ENCODE data around the gene FYN.
"Not testable (repeated sequence)": the region's sequence is repeated elsewhere in the genome, so short reads cannot be mapped to it uniquely, and the experiment has no call there.

Gene FYN

GRCh38 chr6:111837641-111838500 is 35.4 kb downstream of the FYN start:
- H3K4me3 ChIP-seq (ENCODE audit: low read depth, low read length) = no peak overlapping the region
- no peak for DNase-seq (ENCODE audit: low read depth)

DNA sequence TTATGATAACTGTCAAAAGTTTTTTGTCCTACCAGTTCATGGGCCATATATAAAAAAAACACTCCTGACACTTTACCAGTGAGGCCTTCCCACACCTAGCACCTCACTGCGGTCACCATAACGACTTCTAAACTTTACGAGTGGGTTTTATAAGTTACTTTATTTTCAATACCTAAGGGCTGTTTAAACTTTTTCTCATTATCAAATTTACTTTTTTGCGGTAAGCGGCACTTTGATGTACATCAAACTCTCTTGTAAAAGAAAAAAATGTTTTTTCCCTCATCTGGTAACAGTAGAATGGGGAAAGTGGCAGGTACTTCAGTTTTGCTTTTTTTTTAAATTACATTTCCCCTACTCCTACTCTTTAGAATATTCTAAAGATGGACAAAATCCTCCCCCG is 36.2 kb downstream of the FYN start:
- no peak for DNase-seq (ENCODE audit: low read depth)
- no peak overlapping the region for H3K4me3 ChIP-seq (ENCODE audit: low read depth, low read length)

- no peak overlapping the region for H3K4me3 ChIP-seq (ENCODE audit: low read depth, low read length)
- no peak for DNase-seq (ENCODE audit: low read depth)
Measured at GRCh38 chr6:111835807-111836206, 37.4 kb downstream of the FYN start.

DNA sequence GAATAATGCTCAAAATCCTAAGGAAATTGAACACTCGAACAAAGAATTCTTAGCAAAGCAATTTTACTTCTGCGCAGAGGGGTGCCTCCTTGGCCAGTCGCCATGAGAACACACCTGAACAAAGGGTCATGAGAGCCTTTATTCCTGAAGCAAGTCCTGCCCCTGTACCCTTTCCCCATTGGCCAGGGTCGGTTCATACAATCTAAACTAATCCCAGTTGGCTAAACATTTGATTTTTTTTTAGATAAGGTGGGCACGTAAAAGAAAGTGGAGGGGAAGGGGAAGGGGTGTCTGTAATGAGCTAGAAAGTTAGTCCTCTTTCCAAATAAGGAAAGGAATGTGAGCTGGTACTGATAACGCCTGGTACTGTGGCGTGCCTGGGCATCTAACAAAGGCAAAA is 37.9 kb downstream of the FYN start:
- not testable (repeated sequence) for H3K4me3 ChIP-seq (ENCODE audit: low read depth, low read length); DNase-seq (ENCODE audit: low read depth)

DNA sequence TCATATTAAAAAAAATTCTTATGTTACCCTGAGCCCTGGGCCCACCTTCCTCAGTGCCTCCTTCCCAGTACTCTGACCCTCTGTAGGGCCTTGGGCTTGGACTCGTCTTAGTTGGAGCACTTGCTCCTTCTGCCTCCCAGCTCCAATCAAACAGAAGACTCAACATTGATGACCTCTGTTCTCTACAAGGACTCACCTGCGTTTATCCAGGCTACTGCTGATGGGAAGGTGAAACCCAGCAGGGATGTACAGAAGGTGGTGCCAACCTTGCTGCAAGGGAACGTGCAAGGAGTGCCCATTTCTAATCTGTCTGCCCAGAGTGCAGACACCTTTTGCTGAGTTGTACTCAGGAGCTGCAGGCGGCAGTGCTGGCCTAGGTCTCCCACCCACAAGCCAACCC is 38.9 kb downstream of the FYN start:
- DNase-seq (ENCODE audit: low read depth) = no peak
- H3K4me3 ChIP-seq (ENCODE audit: low read depth, low read length) = no peak overlapping the region

- no peak overlapping the region for H3K4me3 ChIP-seq (ENCODE audit: low read depth, low read length)
- DNase-seq (ENCODE audit: low read depth) = no peak
Measured at GRCh38 chr6:111832833-111833418, 40.3 kb downstream of the FYN start.

- H3K4me3 ChIP-seq (ENCODE audit: low read depth, low read length) = no peak overlapping the region
Measured at GRCh38 chr6:111831408-111831807, 41.8 kb downstream of the FYN start.

GRCh38 chr6:111829998-111830397 is 43.3 kb downstream of the FYN start:
- DNase-seq (ENCODE audit: low read depth) = no peak
- H3K4me3 ChIP-seq (ENCODE audit: low read depth, low read length) = no peak overlapping the region

More at GRCh38 chr6:111831408-111831807, 41.8 kb downstream of the FYN start:
- DNase-seq (ENCODE audit: low read depth) = no peak

GRCh38 chr6:111829581-111829980 is 43.7 kb downstream of the FYN start:
- H3K4me3 ChIP-seq (ENCODE audit: low read depth, low read length) = no peak overlapping the region
- no peak for DNase-seq (ENCODE audit: low read depth)

DNA sequence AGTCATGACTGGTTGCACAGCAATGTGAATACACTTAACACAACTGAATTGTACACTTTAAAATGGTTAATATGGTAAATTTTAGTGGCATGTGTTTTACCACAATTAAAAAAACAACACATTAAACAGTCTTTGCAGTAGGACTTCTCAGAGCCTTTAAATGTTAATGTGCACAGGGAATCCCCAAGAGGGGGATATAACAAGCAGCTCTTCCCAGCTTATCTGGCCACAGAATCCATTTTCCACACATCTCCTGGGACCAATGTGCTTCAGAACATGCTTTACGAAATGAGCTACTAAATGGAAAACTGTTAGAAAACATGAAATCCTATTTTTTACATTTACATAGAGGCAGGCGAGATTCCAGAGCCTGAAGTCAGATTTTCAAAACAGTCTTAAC is 44.4 kb downstream of the FYN start:
- no peak overlapping the region for H3K4me3 ChIP-seq (ENCODE audit: low read depth, low read length)
- no peak for DNase-seq (ENCODE audit: low read depth)

GRCh38 chr6:111825439-111826086 is 47.7 kb downstream of the FYN start:
- H3K4me3 ChIP-seq (ENCODE audit: low read depth, low read length) = no peak overlapping the region
- no peak for DNase-seq (ENCODE audit: low read depth)

DNA sequence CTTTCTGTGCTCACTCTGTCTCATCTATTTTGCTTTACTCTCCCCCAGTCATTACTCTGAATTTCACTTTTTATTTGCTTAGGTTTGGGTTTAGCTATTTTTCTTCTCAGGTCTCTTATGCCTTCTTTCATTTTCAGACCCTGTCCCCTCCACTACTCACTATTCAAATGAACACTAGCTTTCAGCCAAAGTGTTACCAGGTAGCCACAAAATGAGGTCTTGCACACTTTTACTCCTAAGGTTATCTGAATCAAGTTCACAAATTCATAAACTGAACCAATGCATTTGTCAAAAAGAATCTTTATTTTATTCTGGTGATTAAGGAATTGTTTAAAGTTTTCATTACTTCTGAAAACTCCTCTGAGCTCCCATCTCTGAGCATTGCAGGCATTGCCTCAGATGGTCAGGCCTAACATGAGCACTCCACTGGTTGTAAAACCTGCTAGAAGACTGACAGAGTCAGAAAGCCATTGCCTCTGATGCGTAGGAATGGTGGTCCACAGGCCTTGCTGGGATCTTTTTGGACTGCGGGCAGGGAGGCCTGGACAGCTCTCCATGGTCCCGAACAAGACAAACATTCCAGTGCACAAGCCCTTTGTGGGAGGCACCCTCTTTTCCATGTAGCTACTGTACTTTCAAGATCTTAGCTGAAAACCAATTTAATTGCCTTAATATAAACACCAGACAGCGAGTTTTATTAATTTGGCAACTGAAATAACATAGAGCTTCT is 48.5 kb downstream of the FYN start:
- DNase-seq (ENCODE audit: low read depth) = no peak
- no peak overlapping the region for H3K4me3 ChIP-seq (ENCODE audit: low read depth, low read length)

- H3K4me3 ChIP-seq (ENCODE audit: low read depth, low read length) = no peak overlapping the region
- no peak for DNase-seq (ENCODE audit: low read depth)
Measured at GRCh38 chr6:111823831-111824607, 49.2 kb downstream of the FYN start.

DNA sequence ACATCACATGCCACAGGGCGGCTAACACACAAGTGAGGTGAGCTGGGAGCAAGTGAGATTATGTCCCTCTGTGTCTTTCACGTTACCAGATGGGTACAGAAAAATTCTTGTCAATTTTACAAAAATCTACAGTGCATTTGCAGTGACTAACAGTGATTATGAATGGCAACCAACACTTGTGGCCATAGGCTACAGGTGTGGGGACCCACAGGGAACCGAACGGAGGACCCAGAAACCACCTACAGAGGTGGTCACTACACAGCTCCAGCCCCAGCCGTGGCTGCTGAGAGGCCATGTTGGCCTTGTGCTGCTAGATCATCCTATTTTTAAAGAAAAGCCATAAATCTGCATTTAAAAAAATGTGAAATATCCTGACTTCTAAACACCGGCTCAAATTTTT is 50.2 kb downstream of the FYN start:
- no peak for DNase-seq (ENCODE audit: low read depth)
- H3K4me3 ChIP-seq (ENCODE audit: low read depth, low read length) = no peak overlapping the region

GRCh38 chr6:111819458-111819857 is 53.8 kb downstream of the FYN start:
- no peak for DNase-seq (ENCODE audit: low read depth)
- H3K4me3 ChIP-seq (ENCODE audit: low read depth, low read length) = no peak overlapping the region

DNA sequence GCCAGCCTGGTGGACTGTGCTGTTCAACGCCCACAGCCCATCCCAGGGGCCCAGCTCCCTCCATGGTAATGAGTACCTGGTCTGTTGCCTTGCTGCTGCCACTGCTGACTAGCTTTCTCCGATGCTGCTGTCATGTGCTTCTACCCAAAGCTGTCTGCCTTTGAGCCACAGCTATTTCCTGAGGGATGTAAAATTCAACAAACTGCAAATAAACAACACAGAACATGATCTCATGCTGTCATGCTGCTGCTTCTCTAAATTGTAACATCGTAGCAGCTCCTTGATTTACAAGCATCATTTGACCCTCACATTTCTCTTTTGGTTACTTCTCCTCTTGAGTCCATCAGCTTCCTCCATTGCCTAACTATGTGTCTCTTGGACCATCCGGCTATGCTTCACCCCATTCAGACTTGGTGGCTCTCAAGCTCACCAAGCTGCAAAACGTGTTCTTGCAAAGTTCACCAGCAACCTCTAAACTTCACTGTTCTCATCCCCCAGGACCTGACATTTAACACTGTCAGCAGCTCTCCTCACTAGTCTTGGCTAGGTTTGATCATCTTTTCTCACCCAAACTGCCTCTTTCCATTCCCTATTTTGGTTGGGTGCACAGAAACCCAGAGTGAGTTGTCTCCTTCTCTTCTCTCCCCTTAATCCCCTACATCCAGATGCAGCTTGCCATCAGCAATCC is 54.6 kb downstream of the FYN start:
- DNase-seq (ENCODE audit: low read depth) = no peak
- no peak overlapping the region for H3K4me3 ChIP-seq (ENCODE audit: low read depth, low read length)

GRCh38 chr6:111817451-111818120 is 55.7 kb downstream of the FYN start:
- no peak overlapping the region for H3K4me3 ChIP-seq (ENCODE audit: low read depth, low read length)
- DNase-seq (ENCODE audit: low read depth) = no peak

DNA sequence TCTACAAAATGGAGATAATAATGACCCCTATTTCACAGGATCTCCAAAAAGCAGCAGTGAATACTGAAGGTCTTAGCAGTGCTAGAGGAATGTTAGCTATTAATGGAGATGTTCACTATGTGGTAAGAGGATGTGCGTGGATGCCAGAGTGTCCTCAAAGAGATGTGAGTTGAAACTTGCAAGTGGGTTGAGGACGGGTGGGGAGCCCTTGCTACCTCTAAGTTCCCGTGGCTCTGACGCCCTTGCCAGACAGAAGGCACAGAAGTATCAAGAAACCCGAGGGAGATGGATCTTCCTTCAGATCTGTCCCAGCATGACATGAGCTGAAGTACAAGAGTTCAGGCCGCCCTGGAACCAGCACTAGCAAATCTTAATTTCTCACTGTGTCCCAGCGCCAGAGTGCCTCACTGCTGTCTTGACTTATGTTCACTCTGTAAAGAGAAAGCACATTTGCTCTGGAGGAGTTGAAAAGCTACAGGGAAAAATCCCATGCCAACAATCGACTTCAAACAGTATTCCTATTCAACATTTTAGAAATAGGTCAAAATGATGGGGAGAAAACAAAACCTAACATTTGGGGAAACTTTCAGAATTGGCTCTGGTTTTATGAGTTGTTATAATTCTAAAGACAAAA is 59.5 kb downstream of the FYN start:
- H3K4me3 ChIP-seq (ENCODE audit: low read depth, low read length) = no peak overlapping the region
- DNase-seq (ENCODE audit: low read depth) = no peak

Data from skeletal muscle cell (primary cell).